Neural cell (in vitro differentiated cells): Measurements from ENCODE around the gene SMNDC1. TPM values are rescaled to one million over a fixed set of nuclear protein-coding genes. Genes with fewer than 3 reads are reported as not detected.

Source experiments
- H2AFZ ChIP-seq: fragments of 200-600, 300-800 bp; sonication (generic), shearing (Covaris generic); 2 replicates; pipeline ENCODE4 v1.6.0; 2014; ENCODE audit warnings: low read depth, mild to moderate bottlenecking, antibody characterized with exemption, low read length, moderate library complexity
- H3F3A ChIP-seq: fragments of 200-600 bp; shearing (Covaris generic); 2 replicates; pipeline ENCODE4 v1.6.1; 2016; ENCODE audit warnings: mild to moderate bottlenecking, moderate library complexity, mixed read lengths, antibody characterized with exemption, low read length; ENCODE audit not compliant: insufficient read depth, poor library complexity, severe bottlenecking
- H3K27ac ChIP-seq: fragments of 200-600, 300-800 bp; sonication (generic), shearing (Covaris generic); 2 replicates; pipeline ENCODE4 v1.5.1; 2014; ENCODE audit warnings: mild to moderate bottlenecking, low read length, moderate library complexity
- H3K27me3 ChIP-seq: fragments of 300-800, 200-600 bp; sonication (generic), shearing (Covaris generic); 2 replicates; pipeline ENCODE4 v1.6.0; 2014; ENCODE audit warnings: mild to moderate bottlenecking, low read depth, low read length, moderate library complexity; ENCODE audit not compliant: insufficient read depth
- H3K36me3 ChIP-seq: fragments of 300-800, 200-600 bp; sonication (generic), shearing (Covaris generic); 2 replicates; pipeline ENCODE4 v1.5.1; 2014; ENCODE audit warnings: mild to moderate bottlenecking, antibody characterized with exemption, low read length, moderate library complexity; ENCODE audit not compliant: insufficient read depth
- H3K4me2 ChIP-seq: fragments of 300-800, 200-600 bp; sonication (generic), shearing (Covaris generic); 2 replicates; pipeline ENCODE4 v1.6.0; 2014; ENCODE audit warnings: mild to moderate bottlenecking, low read length
- H3K4me3 ChIP-seq: fragments of 300-800, 200-600 bp; sonication (generic), shearing (Covaris generic); 2 replicates; pipeline ENCODE4 v1.5.1; 2014; ENCODE audit warnings: mild to moderate bottlenecking, low read length, moderate library complexity
- H3K79me2 ChIP-seq: fragments of 200-600 bp; shearing (Covaris generic); replicated peaks from 2 replicates; pipeline ENCODE4 v1.6.0; 2014; ENCODE audit warnings: mild to moderate bottlenecking, low read length, moderate library complexity; ENCODE audit not compliant: insufficient read depth
- H3K9ac ChIP-seq: fragments of 300-800, 200-600 bp; sonication (generic), shearing (Covaris generic); 2 replicates; pipeline ENCODE4 v1.6.1; 2016; ENCODE audit warnings: mild to moderate bottlenecking, low read length, mixed read lengths
- H3K9me2 ChIP-seq: fragments of 200-600 bp; shearing (Covaris generic); 2 replicates; pipeline ENCODE4 v1.6.1; 2016; ENCODE audit warnings: mild to moderate bottlenecking, low read length, mixed read lengths; ENCODE audit not compliant: insufficient read depth
- H3K9me3 ChIP-seq: fragments of 200-600, 300-800 bp; sonication (generic), shearing (Covaris generic); 2 replicates; pipeline ENCODE4 v1.6.1; 2016; ENCODE audit warnings: mild to moderate bottlenecking, mixed run types, low read length, moderate library complexity, mixed read lengths
- H4K20me1 ChIP-seq: fragments of 200-600 bp; shearing (Covaris generic); 2 replicates; pipeline ENCODE4 v1.6.1; 2016; ENCODE audit warnings: mild to moderate bottlenecking, mixed run types; ENCODE audit not compliant: insufficient read depth
- CTCF ChIP-seq: fragments of 450-650 bp; IDR thresholded peaks from 2 replicates; pipeline ENCODE4 v1.5.1; 2014; ENCODE audit warnings: antibody characterized with exemption, mild to moderate bottlenecking, moderate library complexity; ENCODE audit not compliant: poor library complexity, severe bottlenecking
- EZH2 ChIP-seq: fragments of 200-600, 300-800 bp; shearing (Covaris generic), sonication (generic); IDR thresholded peaks from 2 replicates; pipeline ENCODE4 v1.6.1; 2014; ENCODE audit warnings: antibody characterized with exemption, low read length, borderline replicate concordance, mild to moderate bottlenecking; ENCODE audit not compliant: insufficient read depth, poor library complexity, severe bottlenecking
- MXI1 ChIP-seq: fragments of 450-650 bp; conservative IDR thresholded peaks from 2 replicates; pipeline ENCODE4 v1.6.1; 2014; ENCODE audit warnings: antibody characterized with exemption, mild to moderate bottlenecking; ENCODE audit not compliant: poor library complexity, severe bottlenecking
- POLR2AphosphoS5 ChIP-seq: IDR thresholded peaks from 2 replicates; pipeline ENCODE4 v1.6.1; 2012
- RAD21 ChIP-seq: fragments of 450-650 bp; conservative IDR thresholded peaks from 2 replicates; pipeline ENCODE4 v1.6.1; 2014; ENCODE audit warnings: antibody characterized with exemption, mild to moderate bottlenecking, moderate library complexity
- REST ChIP-seq: IDR thresholded peaks from 2 replicates; pipeline ENCODE4 v1.6.1; 2012; ENCODE audit warnings: borderline replicate concordance
- SMC3 ChIP-seq: fragments of 450-650 bp; conservative IDR thresholded peaks from 2 replicates; pipeline ENCODE4 v1.6.1; 2014; ENCODE audit warnings: antibody characterized with exemption, mild to moderate bottlenecking, moderate library complexity; ENCODE audit not compliant: poor library complexity
- TAF1 ChIP-seq: IDR thresholded peaks from 2 replicates; pipeline ENCODE4 v1.6.1; 2012; ENCODE audit warnings: low read depth
- polyA plus RNA-seq: library from polyadenylated mRNA; depleted of rRNA; stranded (reverse); fragments of >200 nt; gene quantifications from 2 replicates; pipeline ENCODE4 v1.2.3, GENCODE V29; 2014

Gene SMNDC1
- polyA plus RNA-seq, 1 donor from 2014 or later: 25.9 TPM

- no peak overlapping the region for H3K27ac ChIP-seq
- H3K27me3 ChIP-seq: no peaks in the 10 kb centered on the region
- H3K4me2 ChIP-seq: no peak overlapping the region
- no peaks in the 10 kb centered on the region for H4K20me1 ChIP-seq
- H3K9ac ChIP-seq: no peak overlapping the region
- no peaks in the 10 kb centered on the region for H3K36me3 ChIP-seq
- H3F3A ChIP-seq: no peaks in the 10 kb centered on the region
- H3K9me2 ChIP-seq: no peaks in the 10 kb centered on the region
- no peak overlapping the region for H2AFZ ChIP-seq
- no peaks in the 10 kb centered on the region for H3K79me2 ChIP-seq
- no peak for TF ChIP-seq TAF1
- no peak for TF ChIP-seq MXI1
- no peak for TF ChIP-seq EZH2
- no peak for TF ChIP-seq REST
- TF ChIP-seq SMC3: no peak
- no peak for TF ChIP-seq CTCF
- no peak overlapping the region for H3K4me3 ChIP-seq
- no peaks in the 10 kb centered on the region for H3K9me3 ChIP-seq
Measured at GRCh38 chr10:110350812-110351211, 46.1 kb upstream of the SMNDC1 start.

GRCh38 chr10:110349831-110350230 is 45.1 kb upstream of the SMNDC1 start:
- TF ChIP-seq RAD21: no peak
- H3K27ac ChIP-seq: no peak overlapping the region
- H3K4me3 ChIP-seq: no peak overlapping the region
- no peaks in the 10 kb centered on the region for H3F3A ChIP-seq
- H3K4me2 ChIP-seq: no peak overlapping the region
- H4K20me1 ChIP-seq: no peaks in the 10 kb centered on the region
- H2AFZ ChIP-seq: no peak overlapping the region
- H3K9me2 ChIP-seq: no peaks in the 10 kb centered on the region
- H3K9ac ChIP-seq: no peak overlapping the region
- H3K9me3 ChIP-seq: no peaks in the 10 kb centered on the region
- no peaks in the 10 kb centered on the region for H3K79me2 ChIP-seq
- no peaks in the 10 kb centered on the region for H3K27me3 ChIP-seq
- no peaks in the 10 kb centered on the region for H3K36me3 ChIP-seq

GRCh38 chr10:110349386-110349785 is 44.7 kb upstream of the SMNDC1 start:
- no peak overlapping the region for H3K9ac ChIP-seq
- no peaks in the 10 kb centered on the region for H3K36me3 ChIP-seq
- no peak overlapping the region for H3K4me2 ChIP-seq
- H3K27me3 ChIP-seq: no peaks in the 10 kb centered on the region
- H3F3A ChIP-seq: no peaks in the 10 kb centered on the region
- H3K79me2 ChIP-seq: no peaks in the 10 kb centered on the region
- H4K20me1 ChIP-seq: no peaks in the 10 kb centered on the region
- no peak overlapping the region for H3K4me3 ChIP-seq
- no peak overlapping the region for H2AFZ ChIP-seq
- H3K9me2 ChIP-seq: no peaks in the 10 kb centered on the region
- TF ChIP-seq POLR2AphosphoS5 (no peak), RAD21 (no peak)
- H3K9me3 ChIP-seq: no peaks in the 10 kb centered on the region
- H3K27ac ChIP-seq: no peak overlapping the region
